Cerebellar nuclear complex (tissue), 1 donor: Measurements from ENCODE around the gene ARID3C.

Experiments used
- DNase-seq, 2 experiments: peaks; one replicate each; lab custom pipeline; 2025; lab: John Stamatoyannopoulos, UW

ARID3C gene

GRCh38 chr9:34628656-34629490 is at the start of gene ARID3C:
Gene ARID3C, minus strand, starts transcription at chr9:34629066. Its CDS starts 1,052 bp downstream, at chr9:34628014.
- no peak for DNase-seq

- DNase-seq = no peak
These were observed 47.0 kb upstream of the ARID3C start for GRCh38 chr9:34675869-34676268.

GRCh38 chr9:34675048-34675714 is 46.3 kb upstream of the ARID3C start:
- no peak for DNase-seq

GRCh38 chr9:34674440-34674839 is 45.6 kb upstream of the ARID3C start:
- no peak for DNase-seq

- DNase-seq = no peak
These were observed 42.4 kb upstream of the ARID3C start for GRCh38 chr9:34671307-34671706.

- DNase-seq = no peak
These were observed 41.1 kb upstream of the ARID3C start for GRCh38 chr9:34669809-34670562.

GRCh38 chr9:34665381-34666250 is 36.8 kb upstream of the ARID3C start:
- DNase-seq = peak; percentile 86 to 92

GRCh38 chr9:34665067-34665380 is 36.2 kb upstream of the ARID3C start:
- no peak for DNase-seq

- DNase-seq = peak in 1 of 2 experiments; percentile 26
These were observed 35.6 kb upstream of the ARID3C start for GRCh38 chr9:34664281-34665066.

- DNase-seq = no peak
These were observed 34.4 kb upstream of the ARID3C start for GRCh38 chr9:34663303-34663605.

GRCh38 chr9:34662526-34663302 is 33.8 kb upstream of the ARID3C start, which contains the start of gene CCL27:
Gene CCL27, minus strand, starts transcription at chr9:34662657. Its CDS starts 24 bp downstream, at chr9:34662633.
- no peak for DNase-seq

GRCh38 chr9:34659592-34660253 is 30.9 kb upstream of the ARID3C start:
- no peak for DNase-seq

- DNase-seq = no peak
These were observed 29.6 kb upstream of the ARID3C start for GRCh38 chr9:34658461-34658860.

- no peak for DNase-seq
These were observed 28.1 kb upstream of the ARID3C start for GRCh38 chr9:34656992-34657391.

- no peak for DNase-seq
These were observed 26.5 kb upstream of the ARID3C start for GRCh38 chr9:34655394-34655793.

- DNase-seq = no peak
These were observed 25.6 kb upstream of the ARID3C start for GRCh38 chr9:34654323-34655051.

- DNase-seq = no peak
These were observed 24.5 kb upstream of the ARID3C start for GRCh38 chr9:34653151-34654072.

- no peak for DNase-seq
These were observed 23.7 kb upstream of the ARID3C start for GRCh38 chr9:34652602-34653000.
